Stomach (tissue), 4 donors: Measurements from ENCODE around the gene ADAMTSL3.

Experiments
- CTCF ChIP-seq, 7 experiments: fragments of 450-650 bp in 4 of 7; fragments of 200-600 bp in 3 of 7; sonication (generic) in 3 of 7; IDR thresholded peaks; one replicate each; pipeline ENCODE4 v1.5.1; 2016 to 2019; ENCODE audit warnings: antibody characterized with exemption in 7 of 7, control low read depth in 2 of 7, mild to moderate bottlenecking in 1 of 7
- EP300 ChIP-seq: sonication (generic); formaldehyde crosslinking; IDR thresholded peaks from one replicate; pipeline ENCODE4 v1.6.1; 2017; ENCODE audit warnings: antibody characterized with exemption
- POLR2A ChIP-seq, 4 donors: fragments of 450-650 bp; IDR thresholded peaks; one replicate each; pipeline ENCODE4 v1.6.1; 2016; ENCODE audit warnings: antibody characterized with exemption in 4 of 4, control low read depth in 2 of 4, mild to moderate bottlenecking in 1 of 4, moderate library complexity in 1 of 4

- no peak for TF ChIP-seq CTCF (IDR thresholded peaks at IDR 0.05)
- TF ChIP-seq POLR2A (IDR thresholded peaks at IDR 0.05) = no peak
- no peak for TF ChIP-seq EP300
These were observed 41.3 kb downstream of the ADAMTSL3 start for GRCh38 chr15:83695246-83695645.
